HG03460 (cell line): ENCODE measurements around the gene ULK4.

ENCODE experiments used
- ATAC-seq: cut with Tn5 transposase; IDR thresholded peaks from one replicate; pipeline ENCODE4 v1.9.1; 2021; ENCODE audit not compliant: unreplicated experiment

ULK4 gene

DNA sequence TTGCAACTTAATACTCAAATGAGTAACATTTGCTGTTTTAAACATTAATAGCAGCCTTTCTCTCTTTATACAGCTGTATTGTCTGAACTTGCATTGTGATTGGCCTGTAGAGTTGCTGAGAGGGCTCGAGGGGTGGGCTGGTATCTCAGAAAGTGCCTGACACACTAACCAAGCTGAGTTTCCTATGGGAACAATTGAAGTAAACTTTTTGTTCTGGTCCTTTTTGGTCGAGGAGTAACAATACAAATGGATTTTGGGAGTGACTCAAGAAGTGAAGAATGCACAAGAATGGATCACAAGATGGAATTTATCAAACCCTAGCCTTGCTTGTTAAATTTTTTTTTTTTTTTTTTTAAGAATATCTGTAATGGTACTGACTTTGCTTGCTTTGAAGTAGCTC is 722.3 kb downstream of the ULK4 start:
- no peak for ATAC-seq

DNA sequence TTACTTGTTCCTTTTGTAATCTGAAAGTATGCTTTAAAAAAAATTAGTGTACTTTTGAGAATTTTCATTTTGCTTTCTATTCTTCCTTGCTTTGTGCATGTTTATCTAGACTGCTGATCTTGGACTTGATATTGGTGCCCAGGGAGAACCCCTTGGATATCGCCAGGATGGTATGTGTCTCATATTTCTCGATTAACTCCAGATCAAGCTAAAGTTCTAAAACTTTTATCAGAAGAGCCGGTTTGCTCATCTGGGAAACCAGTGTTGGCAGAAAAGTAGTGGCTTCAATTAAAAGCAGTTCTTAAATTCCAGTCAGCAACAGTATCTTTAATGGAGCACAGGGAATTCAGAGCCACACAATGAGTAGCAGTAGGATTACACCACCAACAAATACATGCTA is 724.0 kb downstream of the ULK4 start:
- no peak for ATAC-seq

DNA sequence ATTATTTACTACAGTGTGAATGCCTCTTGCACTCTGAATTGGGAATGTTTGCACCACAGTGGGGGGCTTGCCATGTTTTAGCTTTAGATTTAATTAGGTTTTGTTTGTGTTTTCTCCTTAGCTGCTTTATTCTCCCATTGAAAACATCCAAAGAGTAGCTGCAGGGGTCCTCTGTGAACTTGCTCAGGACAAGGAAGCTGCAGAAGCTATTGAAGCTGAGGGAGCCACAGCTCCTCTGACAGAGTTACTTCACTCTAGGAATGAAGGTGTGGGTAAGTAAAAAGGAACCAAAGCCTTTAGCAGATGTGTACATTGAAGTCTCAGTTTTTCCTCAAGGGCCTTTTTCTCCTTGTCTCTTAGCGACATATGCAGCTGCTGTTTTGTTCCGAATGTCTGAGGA is 725.7 kb downstream of the ULK4 start:
- no peak for ATAC-seq

DNA sequence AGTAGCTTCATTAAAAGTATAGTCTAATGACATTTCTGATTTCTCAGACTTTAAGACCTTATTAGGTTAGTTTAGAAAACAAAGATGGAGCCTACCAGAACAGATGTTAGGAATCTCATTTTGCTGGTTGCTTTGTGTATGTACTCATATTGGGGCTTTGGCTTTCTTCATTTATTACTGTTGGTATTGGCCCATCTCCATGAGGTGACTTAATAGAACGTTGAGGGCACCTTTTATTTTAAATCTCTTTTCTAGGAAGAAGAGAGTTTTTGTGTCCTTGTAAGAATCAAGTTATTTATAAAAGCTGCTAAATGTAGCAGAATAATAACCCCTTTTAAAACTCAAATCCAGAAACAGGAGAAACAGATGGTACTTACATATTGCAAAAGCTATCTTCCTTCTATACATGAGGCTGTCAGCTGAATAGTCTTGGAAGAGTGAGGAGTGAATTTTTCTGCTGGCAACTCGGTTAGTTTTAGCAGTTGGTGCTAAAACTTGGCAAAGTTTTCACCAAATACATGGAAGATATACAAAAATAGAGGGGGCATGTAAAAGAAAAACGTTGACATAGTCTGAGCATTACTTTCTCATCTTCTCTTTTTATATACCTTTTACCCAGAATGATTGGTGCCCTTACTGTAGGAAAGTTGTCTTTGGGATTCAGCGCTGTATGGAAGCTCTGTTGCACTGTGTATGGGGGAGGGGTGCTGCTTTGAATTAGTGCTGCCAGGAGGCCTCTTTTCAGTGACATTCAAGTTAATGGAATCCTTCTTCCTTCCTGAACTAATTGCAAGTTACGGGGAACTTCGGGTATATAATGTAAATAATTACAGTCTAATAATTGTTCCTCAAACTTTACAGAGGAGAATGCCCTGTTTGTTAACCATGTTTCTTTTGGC is 726.8 kb downstream of the ULK4 start:
- ATAC-seq: no peak

DNA sequence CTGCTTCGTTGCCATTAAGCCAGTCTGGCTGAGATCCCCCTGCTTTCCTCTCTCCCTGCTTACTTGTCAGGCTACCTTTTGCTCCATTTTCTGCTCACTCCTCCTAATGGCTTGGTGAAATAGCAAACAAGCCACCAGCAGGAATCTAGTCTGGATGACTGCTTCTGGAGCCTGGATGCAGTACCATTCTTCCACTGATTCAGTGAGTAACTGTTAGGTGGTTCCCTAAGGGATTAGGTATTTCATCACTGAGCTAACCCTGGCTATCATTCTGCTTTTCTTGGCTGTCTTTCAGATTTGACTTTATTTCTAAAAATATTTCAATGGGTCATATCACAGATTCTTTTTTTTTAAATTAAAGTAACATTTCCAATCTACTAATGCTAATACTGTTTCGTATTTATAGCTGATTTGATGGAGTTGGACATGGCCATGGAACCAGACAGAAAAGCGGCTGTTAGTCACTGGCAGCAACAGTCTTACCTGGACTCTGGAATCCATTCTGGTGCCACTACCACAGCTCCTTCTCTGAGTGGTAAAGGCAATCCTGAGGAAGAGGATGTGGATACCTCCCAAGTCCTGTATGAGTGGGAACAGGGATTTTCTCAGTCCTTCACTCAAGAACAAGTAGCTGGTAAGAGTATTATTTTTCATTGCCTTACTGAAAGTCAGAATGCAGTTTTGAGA is 737.6 kb downstream of the ULK4 start:
- no peak for ATAC-seq

DNA sequence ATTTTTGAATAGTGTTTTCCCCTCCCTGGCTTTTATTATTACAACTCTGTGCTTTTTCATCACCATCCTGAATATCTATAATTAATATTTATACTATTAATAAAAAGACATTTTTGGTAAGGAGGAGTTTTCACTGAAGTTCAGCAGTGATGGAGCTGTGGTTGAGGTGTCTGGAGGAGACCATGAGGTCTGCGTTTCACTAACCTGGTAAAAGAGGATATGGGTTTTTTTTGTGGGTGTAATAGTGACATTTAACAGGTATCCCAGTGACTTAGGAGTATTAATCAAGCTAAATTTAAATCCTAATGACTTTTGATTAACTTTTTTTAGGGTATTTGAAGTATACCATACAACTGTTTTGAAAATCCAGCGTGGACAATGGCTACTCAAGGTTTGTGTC is 738.2 kb downstream of the ULK4 start:
- ATAC-seq: no peak

DNA sequence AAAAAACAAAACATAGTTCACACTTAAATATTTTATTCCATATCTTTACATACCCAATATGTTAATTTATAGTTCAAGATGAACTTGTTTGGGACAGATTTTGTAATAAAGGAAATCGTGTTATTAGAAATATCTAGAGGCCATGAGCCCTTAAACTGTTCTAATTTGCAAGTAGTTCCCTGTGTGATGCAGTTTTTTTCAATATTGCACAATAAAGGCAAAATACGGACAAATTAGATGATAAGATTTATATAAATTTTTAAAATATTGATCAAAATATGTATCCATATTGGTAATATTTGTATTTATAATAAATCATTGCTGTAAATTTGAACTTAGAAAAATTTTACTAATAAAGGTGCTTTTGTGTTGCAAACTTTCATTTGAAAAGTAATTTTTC is 738.8 kb downstream of the ULK4 start:
- ATAC-seq: no peak

DNA sequence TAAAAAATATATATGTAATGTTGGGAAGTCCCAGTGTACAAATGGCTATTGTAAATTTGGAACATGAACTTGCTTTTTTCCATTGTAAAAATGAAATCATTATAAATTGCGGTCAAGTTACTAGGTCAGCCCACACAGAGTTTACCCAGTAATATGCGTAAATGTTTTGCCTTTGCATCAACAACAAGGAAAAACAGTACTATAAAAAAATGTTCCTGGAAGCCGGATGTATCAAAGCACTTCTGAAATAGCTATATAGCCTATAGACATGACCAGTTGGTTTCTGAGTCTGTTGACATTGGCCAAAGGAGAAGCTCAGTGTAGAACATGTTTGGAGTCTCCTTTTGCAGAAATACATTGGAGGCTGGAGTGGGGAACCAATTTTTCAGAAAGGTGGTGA is 739.4 kb downstream of the ULK4 start:
- no peak for ATAC-seq

DNA sequence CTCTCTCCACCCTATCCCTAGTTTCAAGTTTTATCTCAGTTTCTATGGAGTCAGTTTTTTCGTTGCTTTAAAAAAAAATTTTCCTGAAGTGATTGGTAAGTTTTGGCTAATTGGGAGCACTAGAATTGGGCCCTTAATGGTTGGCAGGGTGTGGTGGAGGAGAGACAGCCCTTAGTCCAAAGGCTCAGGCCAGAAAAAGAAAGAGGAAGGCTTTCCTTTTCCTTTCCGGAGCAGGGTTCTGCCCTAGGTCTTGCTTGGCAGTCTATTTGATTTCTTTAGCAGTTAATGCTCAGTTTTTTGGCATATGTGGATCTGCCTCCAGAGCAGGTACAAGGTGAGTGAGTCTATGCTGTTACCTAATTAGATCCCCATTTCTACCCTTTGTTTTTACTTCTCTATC is 739.9 kb downstream of the ULK4 start:
- ATAC-seq: no peak

DNA sequence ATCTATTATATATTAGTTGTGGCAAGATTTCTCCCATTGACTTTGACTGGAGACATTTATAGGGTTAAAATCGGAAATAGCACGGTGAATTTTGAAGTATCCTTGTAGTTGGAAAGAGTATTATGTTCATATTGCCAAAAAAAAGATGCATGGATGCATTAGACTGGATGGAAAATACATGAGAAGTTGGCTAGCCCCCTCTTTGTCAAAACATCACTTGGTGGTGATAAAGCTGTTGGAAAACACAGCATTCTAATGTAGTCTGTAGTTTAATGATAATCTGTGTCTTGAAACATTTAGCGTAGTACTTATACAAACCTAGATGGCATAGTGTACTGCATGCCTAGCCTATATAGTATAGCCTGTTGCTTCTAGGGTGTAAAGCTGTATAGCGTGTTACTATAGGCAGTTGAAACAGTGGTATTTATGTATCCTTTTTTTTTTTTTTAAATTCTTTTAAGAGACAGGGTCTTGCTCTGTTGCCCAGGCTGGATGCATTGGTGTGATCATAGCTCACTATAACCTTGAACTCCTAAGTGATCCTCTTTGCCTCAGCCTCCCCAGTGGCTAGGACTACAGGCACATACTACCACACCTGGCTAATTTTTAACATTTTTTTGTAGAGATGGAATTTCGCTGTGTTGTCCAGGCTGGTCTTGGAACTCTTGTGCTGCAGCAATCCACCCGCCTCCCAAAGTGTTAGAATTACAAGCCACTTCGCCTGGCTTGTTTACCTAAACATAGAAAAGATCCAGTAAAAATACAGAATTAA is 740.8 kb downstream of the ULK4 start:
- no peak for ATAC-seq

DNA sequence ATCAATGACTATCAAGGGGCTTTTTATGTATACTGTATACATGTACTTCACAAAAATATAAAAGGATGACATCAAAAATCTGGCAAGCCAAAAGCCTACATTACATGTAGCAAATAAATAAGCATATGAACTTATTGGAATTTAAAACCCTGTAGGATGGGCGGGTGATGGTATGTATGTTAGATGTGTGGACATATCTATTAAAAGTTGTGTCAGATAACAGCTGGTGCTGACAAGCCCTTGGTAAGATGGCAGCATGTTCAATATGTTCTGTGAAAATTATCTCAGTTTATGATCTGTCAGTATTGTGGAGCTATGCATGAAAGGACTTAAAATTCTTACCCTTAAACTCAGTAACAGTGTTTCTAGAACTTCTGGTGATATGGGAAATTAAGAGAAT is 742.5 kb downstream of the ULK4 start:
- ATAC-seq: no peak

DNA sequence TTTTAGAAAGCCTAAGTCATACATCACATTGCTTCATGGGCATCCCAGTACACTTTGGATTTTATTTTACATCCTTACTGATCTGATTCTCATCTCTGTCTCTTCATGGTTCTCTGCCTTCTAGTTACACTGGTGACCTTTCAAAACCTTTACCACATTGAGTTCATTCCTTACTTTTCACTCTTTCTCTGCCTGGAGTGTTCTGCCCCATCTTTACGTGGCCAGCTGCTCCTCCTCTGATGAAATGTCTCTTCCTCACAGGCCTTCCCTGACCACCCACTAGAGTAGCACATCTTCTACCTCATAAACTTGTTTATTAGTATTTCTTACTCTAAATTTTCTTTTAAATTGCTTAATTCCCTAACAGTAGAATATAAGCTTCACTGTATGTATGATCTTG is 744.9 kb downstream of the ULK4 start:
- no peak for ATAC-seq

DNA sequence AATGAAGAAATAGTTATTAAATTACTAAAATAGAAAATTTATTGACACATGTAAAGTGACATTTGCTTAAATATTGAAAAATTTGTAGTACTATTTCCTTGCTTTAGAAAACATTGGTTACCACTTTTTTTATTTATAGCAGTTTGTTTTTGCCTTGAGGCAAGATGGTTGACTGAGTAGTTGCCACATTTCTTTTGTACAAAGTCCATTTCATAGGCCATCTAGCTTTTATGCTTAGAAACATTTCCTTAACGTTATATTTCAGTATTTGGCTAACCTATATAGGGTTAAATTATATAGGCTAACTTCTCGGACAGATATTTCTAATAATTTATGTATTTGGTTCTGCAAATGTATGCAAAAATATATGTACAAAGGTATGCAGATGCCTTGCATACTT is 745.5 kb downstream of the ULK4 start:
- ATAC-seq: no peak

DNA sequence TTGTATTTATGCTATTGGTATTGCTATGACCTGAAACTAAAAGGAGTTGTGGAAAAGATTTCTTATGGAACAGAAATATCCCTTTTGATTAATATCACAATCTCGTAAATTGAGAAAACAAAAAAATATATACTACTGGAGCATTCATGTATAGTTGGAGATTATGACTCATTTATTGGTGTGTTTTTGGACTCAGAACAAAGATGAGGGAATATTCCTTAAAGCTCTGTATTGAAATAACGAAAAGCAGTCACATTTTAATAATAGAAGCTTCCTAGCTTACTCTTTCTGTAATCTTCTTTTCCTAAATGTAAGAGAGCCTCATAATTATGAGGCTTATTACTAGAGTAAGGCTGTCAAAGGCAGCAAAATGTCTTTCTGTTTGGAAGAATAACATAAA is 748.3 kb downstream of the ULK4 start:
- ATAC-seq: no peak

DNA sequence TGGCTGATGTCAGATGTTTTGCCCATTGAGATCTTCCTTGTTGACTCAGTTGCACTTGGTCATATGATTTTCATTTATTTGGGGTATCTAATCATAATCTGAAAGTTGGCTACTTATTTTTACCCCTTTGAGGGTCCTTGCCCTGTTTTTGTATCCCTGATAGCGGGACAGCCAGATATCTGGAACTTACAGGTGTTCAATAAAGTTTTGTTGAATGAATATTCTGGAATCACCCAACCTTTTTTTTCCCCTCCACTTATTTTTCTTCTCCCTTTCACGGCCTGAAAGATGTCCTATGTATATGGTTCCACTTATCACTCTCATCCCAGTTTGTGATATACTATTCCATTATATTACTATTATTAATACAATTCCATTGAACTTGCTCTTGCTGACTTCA is 749.8 kb downstream of the ULK4 start:
- no peak for ATAC-seq

DNA sequence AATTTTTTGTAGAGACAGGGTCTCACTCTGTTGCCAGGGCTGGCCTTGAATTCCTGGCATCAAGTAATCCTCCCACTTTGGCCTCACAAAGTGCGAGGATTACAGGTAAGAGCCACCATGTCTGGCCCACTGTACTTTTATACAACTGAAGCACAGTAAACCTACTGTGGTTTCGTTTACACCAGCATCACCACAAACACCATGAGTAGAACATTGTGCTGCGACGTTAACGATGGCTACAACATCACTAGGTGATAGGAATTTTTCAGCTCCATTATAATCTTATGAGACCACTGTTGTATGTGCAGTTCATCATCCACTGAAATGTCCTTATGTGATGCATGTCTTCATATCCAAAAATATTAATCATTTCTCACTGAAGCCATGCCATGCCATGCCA is 750.9 kb downstream of the ULK4 start:
- no peak for ATAC-seq

DNA sequence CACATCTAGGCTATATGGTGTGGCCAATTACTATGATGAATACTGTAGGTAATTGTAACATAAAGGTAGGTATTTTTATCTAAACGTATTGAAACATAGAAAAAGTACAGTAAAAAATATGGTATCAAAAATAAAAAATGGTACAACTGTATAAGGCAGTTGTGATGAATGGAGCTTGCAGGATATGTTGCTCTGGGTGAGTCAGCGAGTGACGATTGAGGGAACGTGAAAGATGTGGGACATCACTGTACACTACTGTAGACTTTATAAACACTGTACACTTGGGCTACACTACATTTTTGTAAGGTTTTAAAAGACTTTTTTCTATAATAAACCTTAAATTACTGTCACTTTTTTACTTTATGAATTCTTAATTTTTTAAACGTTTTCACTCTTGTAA is 752.3 kb downstream of the ULK4 start:
- ATAC-seq: no peak

DNA sequence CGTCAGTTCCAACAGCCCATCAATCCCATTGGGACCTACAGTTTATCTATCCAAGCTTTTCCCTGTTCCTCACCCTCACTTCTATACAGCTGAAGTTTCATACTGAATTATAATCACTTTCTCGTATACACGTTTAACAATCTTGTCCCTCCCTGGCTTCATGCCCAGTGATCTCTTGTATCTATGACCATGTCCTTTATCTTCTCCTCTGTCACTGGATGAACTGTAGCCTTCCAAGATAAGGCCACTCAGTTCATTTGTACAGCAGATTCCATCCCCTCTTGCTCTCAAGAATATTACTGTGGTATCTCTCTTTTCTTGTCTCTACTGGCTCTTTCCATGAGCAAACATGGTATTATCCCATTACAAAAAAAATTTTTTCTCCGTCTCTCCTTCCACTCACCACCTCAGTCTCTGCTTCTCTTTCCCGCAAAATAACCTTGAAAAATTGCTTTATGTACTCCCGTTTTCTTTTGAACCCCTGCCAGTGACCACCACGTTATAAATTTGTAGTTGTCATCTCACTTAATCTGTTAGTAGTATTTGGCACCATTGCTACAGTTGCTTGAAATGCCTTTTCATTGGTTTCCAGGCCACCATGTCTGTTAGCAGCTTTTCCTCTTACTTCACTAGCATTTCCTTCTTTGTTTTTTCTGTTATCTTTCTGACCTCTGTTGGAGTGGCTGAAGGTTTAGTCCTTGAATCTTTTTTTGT is 753.2 kb downstream of the ULK4 start:
- ATAC-seq: no peak

DNA sequence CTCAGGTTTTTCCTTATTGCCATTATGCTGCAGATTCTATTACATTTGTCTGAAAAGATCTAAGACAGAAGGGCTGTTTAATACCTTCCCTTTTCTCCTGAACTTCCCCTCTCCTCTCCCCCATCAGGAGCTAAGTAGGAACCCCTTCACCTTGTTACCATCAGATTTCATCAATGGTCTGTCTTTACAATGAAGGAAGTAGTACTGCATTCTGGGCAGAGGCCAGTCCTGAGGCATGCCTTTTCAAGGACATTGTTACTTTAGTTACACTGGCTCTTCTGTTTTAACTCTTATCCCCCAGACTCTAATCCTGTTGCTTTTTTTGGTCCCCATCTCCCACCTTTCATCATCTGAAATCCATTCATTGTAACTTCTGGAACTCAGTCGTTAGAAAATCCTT is 754.5 kb downstream of the ULK4 start:
- no peak for ATAC-seq

DNA sequence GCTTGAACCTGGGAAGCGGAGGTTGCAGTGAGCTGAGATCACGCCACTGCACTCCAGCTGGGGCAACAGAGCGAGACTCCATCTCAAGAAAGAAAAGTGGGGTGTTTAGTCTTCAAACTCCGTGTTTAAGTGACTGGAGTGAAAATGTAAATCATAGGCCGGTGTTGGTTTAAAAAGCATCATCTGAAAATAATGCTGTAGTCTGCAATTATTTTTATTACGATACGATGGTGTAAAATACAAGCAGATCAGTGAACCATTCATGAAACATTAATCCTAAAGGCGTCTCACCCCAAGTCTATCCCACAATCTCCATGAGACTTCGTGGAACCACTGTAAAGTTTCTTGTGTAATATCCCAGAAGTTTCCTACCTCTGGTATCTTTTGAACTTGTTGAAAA is 756.3 kb downstream of the ULK4 start:
- no peak for ATAC-seq

DNA sequence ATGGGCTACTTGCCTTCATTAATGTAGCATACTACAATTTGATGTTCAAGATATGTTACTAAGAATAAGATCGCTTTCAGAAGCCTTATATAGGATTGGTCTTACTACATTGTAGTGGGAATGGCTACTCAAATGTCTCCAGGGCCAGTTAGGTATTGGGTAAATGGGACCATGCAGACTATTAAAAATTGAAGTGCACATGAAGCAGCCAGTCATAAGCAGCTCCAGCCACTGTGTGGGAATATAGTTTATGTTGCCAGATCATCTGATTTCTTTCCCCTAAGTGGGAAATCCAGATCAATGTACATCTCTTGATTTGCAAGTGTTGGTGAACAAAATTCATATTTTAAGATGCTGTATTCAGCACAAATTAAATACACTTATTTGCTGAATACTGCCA is 757.5 kb downstream of the ULK4 start:
- ATAC-seq: no peak
